ENCODE results near the gene ODAD4.
A peak's percentile ranks its signal among the peaks of the same experiment; 100 is the strongest.
"Not testable (repeated sequence)": the region's sequence is repeated elsewhere in the genome, so short reads cannot be mapped to it uniquely, and the experiment has no call there.

The ODAD4 gene

GRCh38 chr17:42002175-42002791 lies 71.9 kb downstream of the ODAD4 start:
- no peak for DNase-seq (ENCODE audit: low read depth)
- no peak overlapping the region for H3K4me3 ChIP-seq (replicated peaks; ENCODE audit: low read depth, low read length)
- no peak for TF ChIP-seq CTCF (IDR thresholded peaks at IDR 0.05; ENCODE audit: low read length, missing control alignments)

GRCh38 chr17:42002792-42003301 lies 72.4 kb downstream of the ODAD4 start:
- DNase-seq (ENCODE audit: low read depth), result no peak
- H3K4me3 ChIP-seq (replicated peaks; ENCODE audit: low read depth, low read length), result no peak overlapping the region
- TF ChIP-seq CTCF (IDR thresholded peaks at IDR 0.05; ENCODE audit: low read length, missing control alignments), result no peak

GRCh38 chr17:42005166-42005565 lies 74.7 kb downstream of the ODAD4 start:
- no peak overlapping the region for H3K4me3 ChIP-seq (replicated peaks; ENCODE audit: low read depth, low read length)
- TF ChIP-seq CTCF (IDR thresholded peaks at IDR 0.05; ENCODE audit: low read length, missing control alignments), result no peak
- no peak for DNase-seq (ENCODE audit: low read depth)

- TF ChIP-seq CTCF (IDR thresholded peaks at IDR 0.05; ENCODE audit: low read length, missing control alignments), result peak; percentile 18
These were observed 78.8 kb downstream of the ODAD4 start for GRCh38 chr17:42009170-42009569.

GRCh38 chr17:42010266-42010680 lies 79.9 kb downstream of the ODAD4 start:
- peak; percentile 78 for DNase-seq (ENCODE audit: low read depth)
- not testable (repeated sequence) for H3K4me3 ChIP-seq (replicated peaks; ENCODE audit: low read depth, low read length)

More at GRCh38 chr17:42009170-42009569, 78.8 kb downstream of the ODAD4 start:
- no peak for DNase-seq (ENCODE audit: low read depth)
- no peak overlapping the region for H3K4me3 ChIP-seq (replicated peaks; ENCODE audit: low read depth, low read length)

- H3K4me3 ChIP-seq (replicated peaks; ENCODE audit: low read depth, low read length), result no peak overlapping the region
- peak; percentile 55 for DNase-seq (ENCODE audit: low read depth)
- no peak for TF ChIP-seq CTCF (IDR thresholded peaks at IDR 0.05; ENCODE audit: low read length, missing control alignments)
These were observed 80.6 kb downstream of the ODAD4 start for GRCh38 chr17:42010898-42011516.

GRCh38 chr17:42012363-42012762 lies 81.9 kb downstream of the ODAD4 start:
- DNase-seq (ENCODE audit: low read depth); H3K4me3 ChIP-seq (replicated peaks; ENCODE audit: low read depth, low read length): not testable (repeated sequence)

- not testable (repeated sequence) for H3K4me3 ChIP-seq (replicated peaks; ENCODE audit: low read depth, low read length); DNase-seq (ENCODE audit: low read depth)
These were observed 83.3 kb downstream of the ODAD4 start for GRCh38 chr17:42013740-42014139.

All from fibroblast of pulmonary artery (primary cell).